Astrocyte of the cerebellum (primary cell): ENCODE results near the gene KRTAP1-3.
"Not testable (repeated sequence)": the region's sequence is repeated elsewhere in the genome, so short reads cannot be mapped to it uniquely, and the experiment has no call there.

Experiments used
- DNase-seq: peaks from one replicate; pipeline ENCODE4 v3.0.0-alpha.2; 2011; ENCODE audit warnings: low read depth
- H3K4me3 ChIP-seq: 2 replicates; pipeline ENCODE4 v1.5.1; 2011; ENCODE audit warnings: mild to moderate bottlenecking, low read depth, low read length, moderate library complexity
- in situ Hi-C: cut with HindIII; loops from 2 replicates; pipeline ENCODE4 v1.10.0; 2017; ENCODE audit warnings: low sequenced_read_pairs
- TF ChIP-seq, protein P1 (sequence below): IDR thresholded peaks from 2 replicates; pipeline ENCODE4 v1.5.1; 2012; ENCODE audit warnings: low read length, low read depth, moderate library complexity, mild to moderate bottlenecking; ENCODE audit errors: missing control alignments

KRTAP1-3 gene

DNA sequence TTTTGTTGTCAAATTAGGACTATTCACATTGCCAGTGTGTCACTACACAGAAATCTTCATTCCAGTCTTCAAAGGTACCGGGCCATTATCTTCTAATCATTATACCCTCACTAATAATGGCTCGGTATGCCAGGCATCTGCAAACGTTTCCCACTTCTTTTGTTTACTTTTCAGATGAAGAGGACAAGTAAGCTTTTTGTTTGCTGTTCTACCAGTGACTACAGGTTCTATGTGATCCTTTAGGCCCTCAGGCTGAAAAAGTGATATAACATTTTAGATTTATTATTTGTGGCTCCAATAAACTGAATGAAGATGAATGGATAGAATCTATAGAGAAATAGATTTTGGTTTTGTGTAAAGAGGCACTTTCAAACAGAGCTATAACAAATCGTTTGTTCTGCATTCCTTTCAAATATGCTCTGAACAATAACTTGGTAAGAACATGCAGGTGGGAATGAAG lies 25.3 kb downstream of the KRTAP1-3 start:
- TF ChIP-seq, protein P1, sequence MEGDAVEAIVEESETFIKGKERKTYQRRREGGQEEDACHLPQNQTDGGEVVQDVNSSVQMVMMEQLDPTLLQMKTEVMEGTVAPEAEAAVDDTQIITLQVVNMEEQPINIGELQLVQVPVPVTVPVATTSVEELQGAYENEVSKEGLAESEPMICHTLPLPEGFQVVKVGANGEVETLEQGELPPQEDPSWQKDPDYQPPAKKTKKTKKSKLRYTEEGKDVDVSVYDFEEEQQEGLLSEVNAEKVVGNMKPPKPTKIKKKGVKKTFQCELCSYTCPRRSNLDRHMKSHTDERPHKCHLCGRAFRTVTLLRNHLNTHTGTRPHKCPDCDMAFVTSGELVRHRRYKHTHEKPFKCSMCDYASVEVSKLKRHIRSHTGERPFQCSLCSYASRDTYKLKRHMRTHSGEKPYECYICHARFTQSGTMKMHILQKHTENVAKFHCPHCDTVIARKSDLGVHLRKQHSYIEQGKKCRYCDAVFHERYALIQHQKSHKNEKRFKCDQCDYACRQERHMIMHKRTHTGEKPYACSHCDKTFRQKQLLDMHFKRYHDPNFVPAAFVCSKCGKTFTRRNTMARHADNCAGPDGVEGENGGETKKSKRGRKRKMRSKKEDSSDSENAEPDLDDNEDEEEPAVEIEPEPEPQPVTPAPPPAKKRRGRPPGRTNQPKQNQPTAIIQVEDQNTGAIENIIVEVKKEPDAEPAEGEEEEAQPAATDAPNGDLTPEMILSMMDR = no peak
- H3K4me3 ChIP-seq = no peak overlapping the region
- no peak for DNase-seq
- in situ Hi-C loops = no loop called here

DNA sequence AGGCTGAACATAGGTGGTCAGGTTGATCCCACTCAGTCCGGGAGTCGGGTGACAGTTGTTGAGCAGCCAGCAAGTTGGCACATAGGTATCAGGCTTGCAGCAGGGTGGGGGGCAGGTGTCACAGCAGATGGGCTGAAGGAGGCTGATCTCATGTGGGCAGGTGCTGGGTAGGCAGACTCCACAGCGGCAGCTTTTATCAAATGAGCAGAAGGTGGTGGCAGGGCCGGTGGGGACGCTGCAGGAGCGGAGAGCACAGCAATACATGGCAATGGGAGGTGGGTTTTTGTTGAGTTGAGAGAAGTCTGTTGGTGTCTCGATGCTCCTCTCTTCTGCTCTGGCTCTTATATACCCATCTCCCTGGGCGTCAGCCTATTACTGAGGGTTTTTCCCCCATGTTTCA lies 25.9 kb downstream of the KRTAP1-3 start, which contains the start of gene KRTAP3-1:
KRTAP3-1 (minus strand) TSS at position 318 of the 400 bp plus-strand sequence; CDS start at position 264, 54 bp downstream.
- TF ChIP-seq, protein P1 = no peak
- no peak for DNase-seq
- H3K4me3 ChIP-seq = no peak within 1 kb of the TSS
- in situ Hi-C loops = no loop called here

DNA sequence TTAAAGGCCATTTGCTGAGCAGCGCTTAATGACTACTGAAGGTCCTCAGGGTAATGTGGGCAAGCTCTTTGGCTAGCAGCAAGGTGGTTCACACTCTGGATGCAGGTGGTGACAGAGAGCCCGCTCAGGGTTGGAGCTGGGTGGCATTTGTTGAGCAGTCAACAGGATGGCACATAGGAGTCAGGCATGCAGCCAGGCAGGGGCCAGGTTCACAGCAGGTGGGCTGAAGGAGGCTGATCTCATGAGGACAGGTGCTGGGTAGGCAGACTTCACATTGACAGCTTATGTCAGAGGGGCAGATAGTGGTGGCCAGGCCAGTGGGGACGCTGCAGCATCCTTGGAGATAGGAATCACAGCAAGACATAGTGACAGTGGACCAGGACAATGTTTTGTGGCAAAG lies 30.3 kb downstream of the KRTAP1-3 start:
- TF ChIP-seq, protein P1 = no peak
- no peak for DNase-seq
- in situ Hi-C loops = no loop called here
- no peak overlapping the region for H3K4me3 ChIP-seq

DNA sequence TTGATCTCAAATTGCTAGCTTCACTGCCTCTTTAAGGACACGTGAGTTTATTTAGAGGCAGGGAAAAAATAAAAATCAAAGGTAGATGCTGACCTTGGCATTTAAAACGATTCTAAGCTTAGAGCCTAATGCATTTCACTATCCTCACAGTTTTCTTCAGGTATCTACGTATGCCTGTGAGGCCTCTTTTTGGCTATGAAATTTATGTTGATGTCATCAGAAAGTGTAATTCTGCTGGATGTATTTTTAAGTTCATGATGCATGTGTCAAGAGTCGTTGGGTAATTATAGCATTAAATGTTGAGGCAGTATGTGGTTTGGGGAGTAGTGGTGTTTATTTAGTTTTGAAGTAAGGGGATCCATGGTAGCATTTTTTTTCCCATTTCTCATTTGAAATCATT lies 30.7 kb downstream of the KRTAP1-3 start:
- in situ Hi-C loops = no loop called here

DNA sequence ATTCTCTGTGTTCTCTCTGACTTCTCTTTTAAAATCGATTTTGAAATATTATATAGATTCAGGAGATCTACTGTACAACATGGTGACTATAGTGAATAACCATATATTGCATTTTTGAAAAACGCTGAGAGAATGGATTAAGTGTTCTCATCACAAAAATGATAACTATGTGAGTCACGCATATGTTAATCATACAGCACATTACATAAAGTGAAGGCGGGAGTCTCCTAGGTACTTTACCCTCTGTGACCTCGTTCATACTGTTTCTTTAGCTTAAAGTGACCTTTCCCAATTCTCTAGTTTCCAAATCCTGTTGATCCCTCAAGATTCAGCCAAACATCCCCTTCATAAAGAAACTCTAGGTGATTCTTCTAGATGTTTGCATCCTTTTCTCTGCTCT lies 31.9 kb downstream of the KRTAP1-3 start:
- no peak for DNase-seq
- in situ Hi-C loops = no loop called here
- TF ChIP-seq, protein P1 = no peak

More for the DNA sequence above, 30.7 kb downstream of the KRTAP1-3 start:
- H3K4me3 ChIP-seq = no peak overlapping the region
- TF ChIP-seq, protein P1 = no peak
- DNase-seq = no peak

DNA sequence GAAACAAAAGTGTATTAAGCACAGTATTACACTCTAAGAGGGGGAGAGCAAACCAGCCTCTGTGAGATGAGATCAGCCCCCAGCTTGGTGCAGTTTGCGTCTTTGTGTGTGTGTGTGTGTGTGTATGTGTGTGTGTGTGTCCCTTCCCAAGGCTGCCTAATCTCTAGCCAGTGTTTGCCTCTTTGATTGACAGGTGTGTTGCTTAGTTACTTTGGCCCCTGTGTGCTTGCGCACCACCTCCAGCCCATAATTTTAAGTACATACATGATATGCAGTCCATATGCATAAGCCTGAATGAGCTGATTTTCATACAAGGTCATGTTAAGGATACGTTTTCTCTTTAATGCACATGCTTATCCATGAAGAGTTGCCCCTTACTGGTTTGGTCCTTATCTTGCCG lies 32.9 kb downstream of the KRTAP1-3 start:
- no peak for DNase-seq
- TF ChIP-seq, protein P1 = no peak
- H3K4me3 ChIP-seq = no peak overlapping the region
- in situ Hi-C loops = no loop called here

More for the DNA sequence above, 31.9 kb downstream of the KRTAP1-3 start:
- no peak overlapping the region for H3K4me3 ChIP-seq

DNA sequence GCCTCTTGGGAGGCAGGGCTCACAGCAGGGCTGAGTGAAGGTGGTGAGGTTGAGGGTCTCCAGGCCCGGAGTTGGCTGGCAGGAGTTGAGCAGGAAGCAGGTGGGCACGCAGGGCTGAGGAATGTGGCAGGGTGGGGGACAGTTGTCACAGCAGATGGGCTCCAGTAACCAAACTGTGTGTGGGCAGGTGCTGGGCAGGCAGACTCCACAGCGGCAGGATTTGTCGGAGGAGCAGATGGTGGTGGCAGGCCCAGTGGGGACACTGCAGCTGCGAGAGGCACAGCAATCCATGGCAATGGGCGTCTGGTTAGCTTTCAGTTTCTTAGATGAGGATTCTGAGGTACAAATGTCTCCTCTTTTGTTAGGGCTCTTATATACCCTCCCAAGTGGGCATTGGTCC lies 35.1 kb downstream of the KRTAP1-3 start, which contains the start of gene KRTAP3-2:
KRTAP3-2 (minus strand) TSS at position 344 of the 400 bp plus-strand sequence; CDS start at position 291, 53 bp downstream.
- DNase-seq, H3K4me3 ChIP-seq, in situ Hi-C loops: not testable (repeated sequence)
